Peyer's patch (tissue), 4 donors: ENCODE results near the gene DPP7. TPM values are rescaled to one million over a fixed set of nuclear protein-coding genes. Genes with fewer than 3 reads are reported as not detected.

Experiments
- DNase-seq, 3 donors: peaks; one replicate each; pipeline ENCODE4 v3.0.0-alpha.2; 2017 to 2019
- H3K27ac ChIP-seq, 4 donors: fragments of 200-600 bp; sonication (generic); one replicate each; pipeline ENCODE4 v1.5.1; 2016 to 2019
- H3K27me3 ChIP-seq, 2 donors: fragments of 200-600 bp; sonication (generic); one replicate each; pipeline ENCODE4 v1.5.1; 2019
- H3K36me3 ChIP-seq, 3 donors: fragments of 200-600 bp; sonication (generic); one replicate each; pipeline ENCODE4 v1.5.1; 2016 to 2019
- H3K4me1 ChIP-seq, 4 donors: fragments of 200-600 bp; sonication (generic); one replicate each; pipeline ENCODE4 v1.5.1; 2016 to 2019
- H3K4me3 ChIP-seq, 4 donors: fragments of 200-600 bp; sonication (generic); 1 replicate in 3 of 4; 2 replicates in 1 of 4; pipeline ENCODE4 v1.5.1; 2016 to 2019; ENCODE audit warnings: mild to moderate bottlenecking in 1 of 4
- H3K9me3 ChIP-seq, 4 donors: fragments of 200-600 bp; sonication (generic); one replicate each; pipeline ENCODE4 v1.5.1; 2016 to 2019; ENCODE audit warnings: mild to moderate bottlenecking in 1 of 4
- POLR2A ChIP-seq, 2 donors: fragments of 450-650 bp; IDR thresholded peaks; one replicate each; pipeline ENCODE4 v1.5.1; 2017; ENCODE audit warnings: antibody characterized with exemption in 2 of 2, mild to moderate bottlenecking in 2 of 2, moderate library complexity in 2 of 2
- total RNA-seq, 4 donors: library from RNA; depleted of rRNA; stranded (reverse); fragments of >200 nt; gene quantifications; one replicate each; pipeline ENCODE4 v1.1.0, GENCODE V29; 2016
- TF ChIP-seq, protein P1 (sequence below), 6 experiments: fragments of 450-650 bp in 4 of 6; fragments of 200-600 bp in 2 of 6; sonication (generic) in 1 of 6; IDR thresholded peaks; one replicate each; pipeline ENCODE4 v1.5.1; 2017 to 2019; ENCODE audit warnings: antibody characterized with exemption in 6 of 6, mild to moderate bottlenecking in 3 of 6, moderate library complexity in 1 of 6

Gene DPP7
- total RNA-seq, 4 donors from 2014 or later = 44.7 to 177 (median 76.7) TPM

DNA sequence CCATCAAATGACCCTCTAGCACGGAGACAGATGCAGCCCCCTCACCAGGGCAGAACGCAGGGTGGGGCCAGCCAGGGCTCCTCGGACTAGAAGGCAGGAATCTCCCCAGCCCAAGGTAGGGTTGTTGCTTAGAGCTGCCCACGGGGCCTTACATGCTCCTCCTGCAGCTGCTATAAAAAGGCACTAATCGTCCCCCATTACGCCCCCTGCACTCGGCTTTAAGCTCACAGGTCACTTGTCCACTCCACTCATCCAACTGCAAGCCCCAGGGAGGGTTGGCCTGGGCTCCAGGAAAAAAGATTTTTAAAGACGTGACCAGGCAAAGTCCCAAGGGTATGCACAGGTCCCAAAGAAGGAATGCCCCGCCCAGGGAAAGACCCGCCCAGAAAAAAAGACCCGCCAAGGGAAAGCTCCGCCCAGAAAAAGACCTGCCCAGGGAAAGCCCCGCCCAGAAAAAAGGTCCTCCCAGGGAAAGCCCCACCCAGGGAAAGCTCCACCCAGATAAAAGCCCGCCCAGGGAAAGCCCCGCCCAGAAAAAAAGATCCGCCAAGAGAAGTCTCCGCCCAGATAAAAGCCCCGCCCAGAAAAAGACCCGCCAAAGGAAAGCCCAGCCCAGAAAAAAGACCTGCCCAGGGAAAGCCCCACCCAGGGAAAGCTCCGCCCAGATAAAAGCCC, 35.5 kb upstream of the DPP7 start:
- Histone ChIP-seq H3K27me3 (no peaks in the 10 kb centered on the region), H3K36me3 (no peaks in the 10 kb centered on the region), H3K4me1 (no peaks in the 10 kb centered on the region), H3K9me3 (no peaks in the 10 kb centered on the region), H3K27ac (no peak overlapping the region), H3K4me3 (no peak overlapping the region)
- DNase-seq = no peak
- TF ChIP-seq POLR2A (IDR thresholded peaks at IDR 0.05) = no peak
- TF ChIP-seq, protein P1, sequence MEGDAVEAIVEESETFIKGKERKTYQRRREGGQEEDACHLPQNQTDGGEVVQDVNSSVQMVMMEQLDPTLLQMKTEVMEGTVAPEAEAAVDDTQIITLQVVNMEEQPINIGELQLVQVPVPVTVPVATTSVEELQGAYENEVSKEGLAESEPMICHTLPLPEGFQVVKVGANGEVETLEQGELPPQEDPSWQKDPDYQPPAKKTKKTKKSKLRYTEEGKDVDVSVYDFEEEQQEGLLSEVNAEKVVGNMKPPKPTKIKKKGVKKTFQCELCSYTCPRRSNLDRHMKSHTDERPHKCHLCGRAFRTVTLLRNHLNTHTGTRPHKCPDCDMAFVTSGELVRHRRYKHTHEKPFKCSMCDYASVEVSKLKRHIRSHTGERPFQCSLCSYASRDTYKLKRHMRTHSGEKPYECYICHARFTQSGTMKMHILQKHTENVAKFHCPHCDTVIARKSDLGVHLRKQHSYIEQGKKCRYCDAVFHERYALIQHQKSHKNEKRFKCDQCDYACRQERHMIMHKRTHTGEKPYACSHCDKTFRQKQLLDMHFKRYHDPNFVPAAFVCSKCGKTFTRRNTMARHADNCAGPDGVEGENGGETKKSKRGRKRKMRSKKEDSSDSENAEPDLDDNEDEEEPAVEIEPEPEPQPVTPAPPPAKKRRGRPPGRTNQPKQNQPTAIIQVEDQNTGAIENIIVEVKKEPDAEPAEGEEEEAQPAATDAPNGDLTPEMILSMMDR (IDR thresholded peaks at IDR 0.05) = no peak

DNA sequence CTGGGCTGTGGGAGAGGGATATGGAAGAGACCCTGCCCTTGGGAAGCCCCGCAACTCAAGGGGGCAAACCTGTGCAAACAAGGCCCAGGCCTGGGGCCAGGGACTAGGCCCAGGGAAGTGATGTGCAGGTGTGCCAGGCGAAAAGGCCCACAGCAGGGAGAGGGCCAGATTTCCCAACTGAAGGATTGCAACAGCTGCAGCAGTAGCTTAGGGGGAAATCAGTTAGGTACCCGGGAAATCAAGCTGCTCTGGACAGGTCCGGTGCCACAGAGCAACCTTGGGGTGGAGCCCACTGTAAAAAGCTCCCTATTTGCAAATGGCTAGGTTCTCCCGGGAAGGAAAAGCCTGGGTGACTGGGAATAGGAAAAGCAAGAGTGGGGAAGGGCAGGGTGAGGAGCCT, 34.8 kb upstream of the DPP7 start:
- H3K27me3 ChIP-seq = no peaks in the 10 kb centered on the region

DNA sequence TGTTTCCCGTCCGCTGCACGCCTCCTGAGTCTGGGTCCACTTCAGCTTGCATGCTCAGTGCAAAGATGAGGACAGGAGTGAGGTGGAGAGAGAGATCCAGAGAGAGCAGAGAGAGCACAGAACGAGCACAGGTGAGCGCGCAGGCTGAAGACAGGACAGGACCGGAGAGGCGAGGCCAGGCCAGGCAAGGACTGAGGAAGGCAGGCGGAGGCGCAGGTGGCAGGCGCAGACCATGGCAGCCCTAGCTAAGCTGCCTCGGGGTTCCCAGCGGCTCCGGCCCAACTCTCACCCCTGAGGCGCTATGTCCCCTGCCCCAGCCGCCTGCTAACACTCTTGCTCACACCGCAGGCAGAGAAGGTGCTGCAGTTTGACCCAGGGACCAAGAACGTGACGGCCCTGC, 34.1 kb upstream of the DPP7 start:
- Histone ChIP-seq H3K36me3 (no peaks in the 10 kb centered on the region), H3K27ac (no peak overlapping the region), H3K27me3 (no peaks in the 10 kb centered on the region), H3K9me3 (no peaks in the 10 kb centered on the region), H3K4me3 (no peak overlapping the region), H3K4me1 (no peaks in the 10 kb centered on the region)
- no peak for DNase-seq
- TF ChIP-seq, protein P1 (IDR thresholded peaks at IDR 0.05) = no peak
- TF ChIP-seq POLR2A (IDR thresholded peaks at IDR 0.05) = no peak

More for the DNA sequence above, 34.8 kb upstream of the DPP7 start:
- Histone ChIP-seq H3K27ac (no peak overlapping the region), H3K4me1 (no peaks in the 10 kb centered on the region), H3K9me3 (no peaks in the 10 kb centered on the region), H3K4me3 (no peak overlapping the region), H3K36me3 (no peaks in the 10 kb centered on the region)
- no peak for DNase-seq
- TF ChIP-seq, protein P1 (IDR thresholded peaks at IDR 0.05) = no peak
- TF ChIP-seq POLR2A (IDR thresholded peaks at IDR 0.05) = no peak

DNA sequence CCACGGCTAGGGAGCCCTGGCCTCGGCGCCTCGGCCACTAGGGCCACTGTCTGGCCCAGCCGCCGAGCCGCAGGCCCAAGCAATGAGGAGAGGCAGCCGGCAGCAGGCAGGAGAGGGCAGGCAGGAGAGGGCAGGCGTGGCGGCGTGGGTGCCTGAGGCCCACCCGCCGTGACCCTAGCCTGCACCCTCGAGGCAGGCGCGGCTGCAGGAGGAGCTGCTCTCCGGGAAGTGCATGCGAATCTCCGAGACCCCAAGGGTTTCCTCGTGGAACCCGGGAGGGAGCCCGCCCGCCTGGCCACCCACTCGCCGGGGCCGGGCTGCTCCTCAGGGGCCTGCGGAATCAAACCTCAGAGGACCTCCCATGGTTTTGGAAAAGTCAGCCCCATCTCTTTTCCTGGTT, 33.7 kb upstream of the DPP7 start:
- Histone ChIP-seq H3K4me1 (no peaks in the 10 kb centered on the region), H3K4me3 (no peak overlapping the region), H3K9me3 (no peaks in the 10 kb centered on the region), H3K36me3 (no peaks in the 10 kb centered on the region), H3K27me3 (no peaks in the 10 kb centered on the region), H3K27ac (no peak overlapping the region)
- no peak for DNase-seq
- no peak for TF ChIP-seq POLR2A (IDR thresholded peaks at IDR 0.05)

DNA sequence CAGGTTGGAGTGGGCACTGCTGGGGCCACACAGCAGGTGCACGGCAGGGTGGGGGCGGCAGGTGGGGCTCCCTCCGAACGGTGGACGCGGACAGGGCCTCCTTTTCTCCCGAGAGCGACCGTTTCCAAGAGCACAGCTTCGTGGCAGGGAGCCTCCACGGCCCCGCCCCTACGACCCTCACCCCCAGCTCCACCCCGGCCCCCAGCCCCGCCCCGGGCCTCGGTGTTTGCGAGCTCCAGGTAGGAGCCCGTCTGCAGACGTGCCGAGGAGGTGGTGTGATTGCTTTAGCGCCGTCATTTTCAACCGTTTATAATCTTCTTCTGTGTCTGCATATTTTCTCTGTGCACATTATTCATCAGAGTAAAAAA, 33.2 kb upstream of the DPP7 start:
- no peak for TF ChIP-seq POLR2A (IDR thresholded peaks at IDR 0.05)
- TF ChIP-seq, protein P1 (IDR thresholded peaks at IDR 0.05) = no peak
- Histone ChIP-seq H3K27ac (no peak overlapping the region), H3K9me3 (no peaks in the 10 kb centered on the region), H3K36me3 (no peaks in the 10 kb centered on the region), H3K27me3 (no peaks in the 10 kb centered on the region), H3K4me3 (no peak overlapping the region), H3K4me1 (no peaks in the 10 kb centered on the region)
- no peak for DNase-seq

DNA sequence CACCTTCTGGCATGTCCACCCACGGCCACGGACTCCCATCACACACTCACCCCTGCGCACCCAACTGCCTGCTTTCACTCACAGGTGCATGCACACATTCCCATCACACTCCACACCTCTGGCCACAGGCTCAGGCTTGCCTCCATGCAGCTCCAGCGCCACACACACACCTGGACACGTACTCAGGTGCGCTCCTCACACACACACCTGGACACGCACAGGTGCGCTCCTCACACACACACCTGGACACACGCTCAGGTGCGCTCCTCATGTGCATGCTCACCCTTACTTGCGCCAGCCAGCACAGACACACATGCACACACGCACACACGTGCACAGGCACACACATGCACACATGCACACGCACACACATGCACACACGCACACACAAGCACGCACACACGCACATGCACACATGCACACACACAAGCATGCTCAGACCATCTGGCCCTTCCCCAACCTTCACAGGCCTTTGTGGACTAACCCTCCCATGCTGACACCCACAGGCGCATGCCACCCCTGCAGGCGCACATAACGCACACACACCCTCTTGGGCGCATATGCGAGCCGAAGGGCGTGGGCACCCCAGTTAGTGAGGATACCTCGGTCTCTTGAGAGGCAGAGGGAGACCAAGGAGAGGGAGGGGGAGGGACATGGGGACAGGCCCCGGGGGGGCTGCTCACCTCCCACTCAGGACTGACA, 32.7 kb upstream of the DPP7 start:
- Histone ChIP-seq H3K27me3 (no peaks in the 10 kb centered on the region), H3K4me3 (no peak overlapping the region), H3K27ac (no peak overlapping the region), H3K36me3 (no peaks in the 10 kb centered on the region), H3K9me3 (no peaks in the 10 kb centered on the region), H3K4me1 (no peaks in the 10 kb centered on the region)
- TF ChIP-seq, protein P1 (IDR thresholded peaks at IDR 0.05) = no peak
- no peak for TF ChIP-seq POLR2A (IDR thresholded peaks at IDR 0.05)
- DNase-seq = no peak
